K562 (cell line): ENCODE data around the gene HOXB5. TPM values are rescaled to one million over a fixed set of nuclear protein-coding genes. Genes with fewer than 3 reads are reported as not detected.
A peak's percentile ranks its signal among the peaks of the same experiment; 100 is the strongest.

Experiments used
- CBFA2T3 ChIP-seq: fragments of 450-650 bp; IDR thresholded peaks from 2 replicates; pipeline ENCODE4 v1.6.1; 2017
- HEY1 ChIP-seq: fragments of 250-450 bp; sonication (Bioruptor Pico); IDR thresholded peaks from 2 replicates; pipeline ENCODE4 v1.5.0; 2020; ENCODE audit warnings: mild to moderate bottlenecking, moderate library complexity, borderline replicate concordance
- HIVEP1 ChIP-seq: fragments of 250-450 bp; sonication (Bioruptor Pico); IDR thresholded peaks from 2 replicates; pipeline ENCODE4 v1.4.0; 2020; ENCODE audit warnings: mild to moderate bottlenecking
- HMBOX1 ChIP-seq: sonication (generic); IDR thresholded peaks from 2 replicates; pipeline ENCODE4 v1.6.1; 2016
- KDM5B ChIP-seq: fragments of 200-600 bp; sonication (generic); IDR thresholded peaks from 2 replicates; pipeline ENCODE4 v1.6.1; 2012; ENCODE audit warnings: low read depth, mild to moderate bottlenecking, moderate library complexity, low read length, control low read depth, inconsistent platforms; ENCODE audit not compliant: insufficient replicate concordance
- MAX ChIP-seq: sonication (generic); formaldehyde crosslinking; IDR thresholded peaks from 2 replicates; pipeline ENCODE4 v1.9.0; 2022; ENCODE audit warnings: mild to moderate bottlenecking, missing genetic modification reagents
- MNT ChIP-seq, 2 experiments: fragments of 450-650 bp; conservative IDR thresholded peaks; 2 replicates each; pipeline ENCODE4 v1.6.1; 2017; ENCODE audit warnings: mild to moderate bottlenecking in 2 of 2, moderate library complexity in 2 of 2
- PHF20 ChIP-seq: fragments of 450-650 bp; IDR thresholded peaks from 2 replicates; pipeline ENCODE4 v1.6.1; 2018; ENCODE audit not compliant: partially characterized antibody
- PHTF2 ChIP-seq: fragments of 250-450 bp; sonication (Bioruptor Pico); IDR thresholded peaks from 2 replicates; pipeline ENCODE4 v1.5.0; 2021; ENCODE audit warnings: mild to moderate bottlenecking
- RFX7 ChIP-seq: fragments of 250-450 bp; sonication (Bioruptor Pico); IDR thresholded peaks from 2 replicates; pipeline ENCODE4 v1.5.1; 2021; ENCODE audit warnings: mild to moderate bottlenecking
- SRF ChIP-seq, 2 experiments: fragments of 250-450, 450-650 bp in 1 of 2; sonication (Bioruptor Pico) in 1 of 2; sonication (generic) in 1 of 2; formaldehyde crosslinking; IDR thresholded peaks; 2 replicates each; pipeline versions ENCODE4 v1.5.0 to v1.5.1; 2020 to 2022; ENCODE audit warnings: mild to moderate bottlenecking in 1 of 2, missing genetic modification reagents in 1 of 2
- TAF15 ChIP-seq: fragments of 200-400 bp; formaldehyde crosslinking; IDR thresholded peaks from 2 replicates; pipeline ENCODE4 v1.6.1; 2017; ENCODE audit warnings: mild to moderate bottlenecking, low read depth, low read length, moderate library complexity
- TBP ChIP-seq: optimal IDR thresholded peaks from 2 replicates; pipeline ENCODE3; 2011; ENCODE audit warnings: low read depth, low read length, improper control_type of control experiment
- ZNF239 ChIP-seq: fragments of 250-450 bp; sonication (Bioruptor Pico); IDR thresholded peaks from 2 replicates; pipeline ENCODE4 v1.4.0; 2020; ENCODE audit warnings: mild to moderate bottlenecking
- ZNF253 ChIP-seq: fragments of 250-450 bp; sonication (Bioruptor Pico); conservative IDR thresholded peaks from 2 replicates; pipeline ENCODE4 v1.6.1; 2021; ENCODE audit warnings: mild to moderate bottlenecking
- polyA plus RNA-seq, 8 experiments: library from polyadenylated mRNA; depleted of rRNA in 4 of 8; stranded (reverse) in 5 of 8; unstranded in 3 of 8; fragments of >200 nt; fragmentation: Nextera tagmentation in 2 of 8; fragmentation: Illumina TruSeq in 1 of 8; extraction: Ambion mirVana in 2 of 8; extraction: Trizol in 1 of 8; gene quantifications; 2 replicates each; pipeline versions ENCODE4 v1.2.1 to v1.2.3, GENCODE V29; 2011 to 2014; ENCODE audit warnings: inconsistent platforms in 1 of 8, missing spikeins in 1 of 8
- total RNA-seq, 7 experiments: library from RNA; depleted of rRNA in 6 of 7; stranded (reverse); fragments of >200 nt in 6 of 7; fragmentation: Illumina TruSeq in 2 of 7; extraction: Trizol in 2 of 7; gene quantifications; 2 replicates each; pipeline versions ENCODE4 v1.2.1 to v1.2.3, GENCODE V29; 2011 to 2021; ENCODE audit warnings: low replicate concordance in 1 of 7
- TF ChIP-seq, protein P1 (sequence below): fragments of 250-450 bp; sonication (Bioruptor Pico); IDR thresholded peaks from 2 replicates; pipeline ENCODE4 v1.5.0; 2021; ENCODE audit warnings: mild to moderate bottlenecking, moderate library complexity

The HOXB5 gene
- total and polyA plus RNA-seq, 9 of the 15 experiments (the other 6 are each of a cell fraction or from before 2014, with no cell fraction given): 0.24 to 2.7 (median 0.65) TPM

DNA sequence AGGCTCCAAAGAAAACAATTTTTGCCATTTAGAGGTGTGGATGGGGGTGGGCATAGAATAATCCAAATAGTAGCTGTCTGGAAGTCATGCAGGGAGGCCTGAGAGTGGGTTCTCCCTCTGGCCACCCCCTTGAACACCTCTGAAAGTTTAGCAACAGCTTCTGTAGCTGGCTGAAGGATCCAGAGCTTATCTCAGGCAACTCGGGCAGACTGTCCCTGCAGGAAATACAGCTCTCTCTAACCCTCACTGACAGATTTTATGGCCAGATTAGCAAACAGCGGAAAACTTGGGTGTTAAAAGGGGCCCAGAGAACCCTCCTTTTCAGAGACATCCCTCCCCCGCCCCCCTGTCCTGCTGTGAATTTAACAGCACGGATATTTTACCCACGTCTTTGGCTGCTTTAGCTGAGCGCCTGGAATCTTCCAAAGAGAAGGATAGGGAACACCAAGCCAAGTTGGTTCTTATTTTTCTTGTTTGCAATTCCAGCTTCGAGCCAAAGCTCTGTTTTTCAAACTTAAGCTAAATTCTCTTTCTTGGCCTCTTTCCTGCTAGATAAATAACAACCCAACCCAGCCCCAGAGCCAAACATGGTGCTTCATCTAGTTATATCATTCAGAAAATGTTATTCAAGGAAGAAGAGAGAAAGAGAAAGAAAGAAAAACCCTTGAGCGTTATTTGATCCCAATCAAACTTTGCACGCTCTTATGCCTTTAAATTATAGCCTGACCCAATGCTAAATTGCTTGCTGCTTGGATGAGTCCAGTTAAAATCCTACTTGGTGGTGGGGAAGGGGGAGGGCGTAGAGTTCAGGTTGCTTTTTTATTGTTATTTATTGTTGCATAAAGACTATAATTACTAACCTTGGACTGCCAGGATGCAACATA, 46.4 kb downstream of the HOXB5 start (continued):
- TF ChIP-seq TAF15 (no peak), HIVEP1 (no peak), PHF20 (no peak), ZNF239 (no peak), TBP (peak; percentile 72), PHTF2 (CRISPR knock-in tag) (no peak), HMBOX1 (0 out of 2 replicates have a peak, but pooled peaks have one; percentile 37), MNT (conservative IDR thresholded peaks at IDR 0.05) (0 out of 4 replicates have a peak, but pooled peaks of 1 of the 2 experiments have one; percentile 40), MAX (CRISPR knock-in tag) (no peak), CBFA2T3 (peak; percentile 89), SRF (CRISPR knock-in tag; IDR thresholded peaks at IDR 0.05) (no peak), KDM5B (peak; percentile 57), ZNF253 (CRISPR knock-in tag) (no peak), RFX7 (CRISPR knock-in tag) (no peak), HEY1 (CRISPR knock-in tag) (peak; percentile 35; the same call in 1 of the 2 replicates)
- TF ChIP-seq, protein P1, sequence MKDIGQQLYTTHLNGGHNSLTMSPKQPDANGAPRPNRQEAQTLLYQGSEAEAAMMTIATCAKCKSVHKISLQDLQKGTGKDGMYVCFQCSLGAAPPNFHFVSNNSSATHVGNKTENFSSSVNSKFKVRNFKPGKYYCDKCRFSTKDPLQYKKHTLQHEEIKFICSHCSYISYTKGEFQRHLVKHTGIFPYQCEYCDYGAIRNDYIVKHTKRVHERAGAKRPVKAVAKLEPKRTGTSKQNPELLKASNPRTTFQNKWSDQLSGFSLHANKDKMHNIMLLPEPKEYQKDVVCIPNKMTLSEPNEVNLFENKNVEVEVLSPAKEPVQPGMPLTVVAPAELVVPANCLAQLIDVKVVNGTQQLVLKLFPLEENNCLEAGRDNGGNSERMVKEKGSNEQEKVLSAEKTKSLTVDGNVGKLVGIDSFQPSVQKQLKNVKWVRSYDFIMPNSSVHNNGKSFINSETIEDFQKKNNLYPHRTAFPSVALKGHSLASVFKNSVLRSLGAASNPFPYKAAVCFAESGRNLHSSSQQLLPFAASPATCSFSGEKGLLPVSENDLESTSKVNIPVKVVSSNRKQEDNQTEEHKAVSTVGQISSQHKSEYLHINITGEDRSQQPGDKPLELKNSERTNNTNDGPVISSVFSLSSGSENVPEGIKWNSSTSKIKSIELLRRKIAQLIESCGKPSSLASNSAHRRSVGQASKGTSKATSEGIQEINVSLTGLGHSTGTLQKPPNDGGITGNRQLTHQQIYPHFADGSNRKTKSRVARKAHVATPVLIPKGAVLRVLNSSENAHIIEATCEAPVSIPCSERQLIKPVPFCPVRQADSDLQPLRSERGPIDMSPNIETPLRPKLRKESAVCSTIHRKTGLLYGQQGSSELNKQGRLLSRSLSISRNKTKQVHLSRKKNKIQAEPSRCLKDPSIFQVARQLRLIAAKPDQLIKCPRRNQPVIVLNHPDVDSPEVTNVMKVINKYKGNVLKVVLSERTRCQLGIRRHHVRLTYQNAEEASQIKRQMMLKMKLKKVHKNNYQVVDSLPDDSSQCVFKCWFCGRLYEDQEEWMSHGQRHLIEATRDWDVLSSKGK (CRISPR knock-in tag): no peak
